GM23248 (cell line): ENCODE measurements around the gene ZNF691. TPM values are rescaled to one million over a fixed set of nuclear protein-coding genes. Genes with fewer than 3 reads are reported as not detected.

Source experiments
- DNase-seq: peaks from one replicate; pipeline ENCODE4 v3.0.0-alpha.2; 2015
- H2AFZ ChIP-seq: fragments of 200-600 bp; sonication (generic); 2 replicates; pipeline ENCODE4 v1.6.1; 2016; ENCODE audit warnings: antibody characterized with exemption
- H3F3A ChIP-seq: fragments of 200-600 bp; sonication (generic); 2 replicates; pipeline ENCODE4 v1.6.1; 2016; ENCODE audit warnings: mild to moderate bottlenecking, antibody characterized with exemption, mixed run types; ENCODE audit not compliant: insufficient read depth
- H3K27ac ChIP-seq: fragments of 200-600 bp; sonication (generic); 2 replicates; pipeline ENCODE4 v1.5.1; 2016; ENCODE audit warnings: mild to moderate bottlenecking
- H3K27me3 ChIP-seq: fragments of 200-600 bp; sonication (generic); replicated peaks from 2 replicates; pipeline ENCODE4 v1.6.1; 2016; ENCODE audit warnings: mild to moderate bottlenecking; ENCODE audit not compliant: insufficient read depth
- H3K36me3 ChIP-seq: fragments of 200-600 bp; sonication (generic); 2 replicates; pipeline ENCODE4 v1.6.1; 2016; ENCODE audit warnings: low read depth, mild to moderate bottlenecking
- H3K4me1 ChIP-seq: fragments of 200-600 bp; sonication (generic); 2 replicates; pipeline ENCODE4 v1.6.1; 2016; ENCODE audit warnings: mild to moderate bottlenecking; ENCODE audit not compliant: insufficient read depth
- H3K4me2 ChIP-seq: fragments of 200-600 bp; sonication (generic); one replicate; pipeline ENCODE4 v1.6.1; 2016; ENCODE audit warnings: mild to moderate bottlenecking; ENCODE audit not compliant: unreplicated experiment
- H3K4me3 ChIP-seq: fragments of 200-600 bp; sonication (generic); 2 replicates; pipeline ENCODE4 v1.5.1; 2016; ENCODE audit warnings: mild to moderate bottlenecking
- H3K79me2 ChIP-seq: fragments of 200-600 bp; sonication (generic); 2 replicates; pipeline ENCODE4 v1.6.1; 2016; ENCODE audit warnings: mild to moderate bottlenecking; ENCODE audit not compliant: insufficient read depth
- H3K9ac ChIP-seq: fragments of 200-600 bp; sonication (generic); 2 replicates; pipeline ENCODE4 v1.6.1; 2016; ENCODE audit warnings: mild to moderate bottlenecking
- H3K9me2 ChIP-seq: fragments of 200-600 bp; sonication (generic); 2 replicates; pipeline ENCODE4 v1.6.1; 2016; ENCODE audit warnings: mixed run types, mild to moderate bottlenecking, moderate library complexity; ENCODE audit not compliant: insufficient read depth
- H3K9me3 ChIP-seq: fragments of 200-600 bp; sonication (generic); one replicate; pipeline ENCODE4 v1.6.1; 2017; ENCODE audit warnings: low read depth
- H4K20me1 ChIP-seq: fragments of 200-600 bp; sonication (generic); 2 replicates; pipeline ENCODE4 v1.6.0; 2016; ENCODE audit not compliant: insufficient read depth
- EZH2 ChIP-seq: fragments of 200-600 bp; sonication (generic); IDR thresholded peaks from 2 replicates; pipeline ENCODE4 v1.6.1; 2018; ENCODE audit warnings: antibody characterized with exemption, mild to moderate bottlenecking; ENCODE audit not compliant: insufficient read depth, poor library complexity, severe bottlenecking
- EZH2phosphoT487 ChIP-seq: fragments of 200-600 bp; sonication (generic); IDR thresholded peaks from 2 replicates; pipeline ENCODE4 v1.6.1; 2018; ENCODE audit warnings: antibody characterized with exemption, moderate library complexity, mild to moderate bottlenecking, low read depth; ENCODE audit not compliant: insufficient read depth
- WGBS, 2 experiments: methylation state at CpG; one replicate each; pipeline ENCODE4 v1.1.6; 2015 to 2017; ENCODE audit warnings: low lambda C conversion rate in 2 of 2, low coverage in 1 of 2; ENCODE audit errors: missing lambda C conversion rate in 2 of 2; 5-methylcytosine and 5-hydroxymethylcytosine counted together
- in situ Hi-C: fragments of 300-500 bp; cut with MboI; formaldehyde crosslinking; loops from 2 replicates; pipeline ENCODE4 v1.15.0; 2020
- polyA plus RNA-seq: library from polyadenylated mRNA; unstranded; fragments of >200 nt; fragmentation: Nextera tagmentation; extraction: Ambion mirVana; gene quantifications from 2 replicates; pipeline ENCODE4 v1.2.1, GENCODE V29; 2016
- total RNA-seq: library from RNA; depleted of rRNA; stranded (reverse); fragments of >200 nt; shearing (Covaris generic); gene quantifications from 2 replicates; pipeline ENCODE4 v1.2.3, GENCODE V29; 2014

ZNF691 gene
- total and polyA plus RNA-seq, 2 experiments from 2014 or later = 4.4 to 6.9 TPM

- Histone ChIP-seq H3K4me2 (no peak overlapping the region), H3K9me3 (no peaks in the 10 kb centered on the region), H3K9me2 (no peaks in the 10 kb centered on the region), H3K27ac (no peak overlapping the region), H3K79me2 (peaks cover 44% of the 10 kb centered on the region), H2AFZ (no peak overlapping the region), H4K20me1 (no peaks in the 10 kb centered on the region), H3K9ac (no peak overlapping the region), H3K4me3 (no peak overlapping the region), H3F3A (peaks cover 17% of the 10 kb centered on the region), H3K27me3 (no peaks in the 10 kb centered on the region), H3K36me3 (no peaks in the 10 kb centered on the region), H3K4me1 (peaks cover 21% of the 10 kb centered on the region)
- in situ Hi-C loops = no loop called here
- 0 to 6% methylated on average over 1 of the region's 1 CpG for WGBS, 2 experiments
- no peak for TF ChIP-seq EZH2phosphoT487
- no peak for TF ChIP-seq EZH2
- no peak for DNase-seq
Measured at GRCh38 chr1:42820813-42821212, 25.6 kb upstream of the ZNF691 start.

GRCh38 chr1:42821690-42822089 is 24.7 kb upstream of the ZNF691 start:
- no peak for TF ChIP-seq EZH2phosphoT487
- TF ChIP-seq EZH2 = no peak
- H3F3A ChIP-seq = peaks cover 17% of the 10 kb centered on the region
- no peak overlapping the region for H3K27ac ChIP-seq
- H3K4me3 ChIP-seq = no peak overlapping the region
- no peaks in the 10 kb centered on the region for H3K36me3 ChIP-seq
- no peaks in the 10 kb centered on the region for H3K27me3 ChIP-seq
- no peaks in the 10 kb centered on the region for H4K20me1 ChIP-seq
- in situ Hi-C loops = no loop called here
- WGBS, 2 experiments = 95 to 97% methylated on average over 2 of the region's 2 CpGs
- H3K9ac ChIP-seq = no peak overlapping the region
- no peaks in the 10 kb centered on the region for H3K9me2 ChIP-seq
- DNase-seq = no peak
- peaks cover 13% of the 10 kb centered on the region for H3K4me1 ChIP-seq
- H3K79me2 ChIP-seq = peaks cover 44% of the 10 kb centered on the region
- no peaks in the 10 kb centered on the region for H3K9me3 ChIP-seq
- H3K4me2 ChIP-seq = no peak overlapping the region
- H2AFZ ChIP-seq = no peak overlapping the region

- no peak for TF ChIP-seq EZH2
- TF ChIP-seq EZH2phosphoT487 = no peak
- no peaks in the 10 kb centered on the region for H3K9me3 ChIP-seq
- H2AFZ ChIP-seq = no peak overlapping the region
- H3K4me2 ChIP-seq = peak overlapping the region; percentile 37
- H3K27ac ChIP-seq = peak overlapping the region; percentile 36
- in situ Hi-C loops = no loop called here
- 17 to 18% methylated on average over 2 of the region's 2 CpGs for WGBS, 2 experiments
- H3K4me1 ChIP-seq = peaks cover 13% of the 10 kb centered on the region
- H4K20me1 ChIP-seq = no peaks in the 10 kb centered on the region
- H3K9me2 ChIP-seq = no peaks in the 10 kb centered on the region
- peaks cover 17% of the 10 kb centered on the region for H3F3A ChIP-seq
- H3K9ac ChIP-seq = 0 out of 2 replicates have a peak overlapping the region, but pooled peaks have one; percentile 20
- H3K36me3 ChIP-seq = no peaks in the 10 kb centered on the region
- DNase-seq = peak; percentile 57
- H3K4me3 ChIP-seq = no peak overlapping the region
- H3K79me2 ChIP-seq = peaks cover 39% of the 10 kb centered on the region
- no peaks in the 10 kb centered on the region for H3K27me3 ChIP-seq
Measured at GRCh38 chr1:42822800-42823392, 23.5 kb upstream of the ZNF691 start.

GRCh38 chr1:42824481-42825035 is 21.9 kb upstream of the ZNF691 start:
- no peaks in the 10 kb centered on the region for H4K20me1 ChIP-seq
- in situ Hi-C loops = no loop called here
- H3K9me2 ChIP-seq = no peaks in the 10 kb centered on the region
- 98 to 100% methylated on average over 4 of the region's 4 CpGs for WGBS, 2 experiments
- H3F3A ChIP-seq = peaks cover 17% of the 10 kb centered on the region
- no peaks in the 10 kb centered on the region for H3K27me3 ChIP-seq
- H3K9me3 ChIP-seq = no peaks in the 10 kb centered on the region
- no peak overlapping the region for H3K4me2 ChIP-seq
- no peak for TF ChIP-seq EZH2phosphoT487
- no peak for TF ChIP-seq EZH2
- no peak overlapping the region for H3K4me3 ChIP-seq
- no peaks in the 10 kb centered on the region for H3K36me3 ChIP-seq
- no peak overlapping the region for H3K9ac ChIP-seq
- peaks cover 13% of the 10 kb centered on the region for H3K4me1 ChIP-seq
- H3K79me2 ChIP-seq = peaks cover 22% of the 10 kb centered on the region
- no peak for DNase-seq
- no peak overlapping the region for H2AFZ ChIP-seq
- H3K27ac ChIP-seq = no peak overlapping the region
